Effector CD8-positive, alpha-beta T cell (primary cell): Measurements from ENCODE around the gene TGFBR1.
"Not testable (repeated sequence)": the region's sequence is repeated elsewhere in the genome, so short reads cannot be mapped to it uniquely, and the experiment has no call there.

Source experiments
- DNase-seq: peaks from one replicate; lab custom pipeline; 2025; lab: John Stamatoyannopoulos, UW

TGFBR1 gene

GRCh38 chr9:99189186-99189585 lies 84.3 kb downstream of the TGFBR1 start:
- no peak for DNase-seq

GRCh38 chr9:99189887-99190596 lies 85.1 kb downstream of the TGFBR1 start:
- no peak for DNase-seq

- no peak for DNase-seq
Observed at GRCh38 chr9:99190597-99191283, 85.8 kb downstream of the TGFBR1 start.

- DNase-seq, result no peak
Observed at GRCh38 chr9:99192786-99193465, 88.0 kb downstream of the TGFBR1 start.

- DNase-seq, result no peak
Observed at GRCh38 chr9:99193466-99193821, 88.5 kb downstream of the TGFBR1 start.

- DNase-seq, result not testable (repeated sequence)
Observed at GRCh38 chr9:99196484-99196883, 91.6 kb downstream of the TGFBR1 start.

- no peak for DNase-seq
Observed at GRCh38 chr9:99197124-99197630, 92.3 kb downstream of the TGFBR1 start.

GRCh38 chr9:99197987-99198386 lies 93.1 kb downstream of the TGFBR1 start:
- no peak for DNase-seq

GRCh38 chr9:99199938-99200539 lies 95.1 kb downstream of the TGFBR1 start:
- DNase-seq, result no peak

GRCh38 chr9:99201603-99202002 lies 96.7 kb downstream of the TGFBR1 start:
- DNase-seq, result no peak
